ENCODE data around the gene FRRS1.

The FRRS1 gene

GRCh38 chr1:99675292-99675691 lies 91.1 kb downstream of the FRRS1 start:
- no peak for DNase-seq

GRCh38 chr1:99674115-99675064 lies 92.0 kb downstream of the FRRS1 start:
- DNase-seq, result no peak

GRCh38 chr1:99673315-99673714 lies 93.1 kb downstream of the FRRS1 start:
- DNase-seq, result no peak

- no peak for DNase-seq
These were observed 93.8 kb downstream of the FRRS1 start for GRCh38 chr1:99672530-99673213.

GRCh38 chr1:99672038-99672437 lies 94.4 kb downstream of the FRRS1 start:
- no peak for DNase-seq

- no peak for DNase-seq
These were observed 95.9 kb downstream of the FRRS1 start for GRCh38 chr1:99670583-99670982.

GRCh38 chr1:99669821-99670220 lies 96.6 kb downstream of the FRRS1 start:
- no peak for DNase-seq

GRCh38 chr1:99669376-99669775 lies 97.1 kb downstream of the FRRS1 start:
- DNase-seq, result no peak

- no peak for DNase-seq
These were observed 101.2 kb downstream of the FRRS1 start for GRCh38 chr1:99665212-99665611.

- no peak for DNase-seq
These were observed 102.9 kb downstream of the FRRS1 start for GRCh38 chr1:99663501-99663900.

- no peak for DNase-seq
These were observed 103.8 kb downstream of the FRRS1 start for GRCh38 chr1:99662539-99663080.

- no peak for DNase-seq
These were observed 104.7 kb downstream of the FRRS1 start for GRCh38 chr1:99661780-99662179.

GRCh38 chr1:99660496-99660895 lies 105.9 kb downstream of the FRRS1 start:
- DNase-seq, result no peak

GRCh38 chr1:99659755-99660210 lies 106.7 kb downstream of the FRRS1 start:
- DNase-seq, result no peak
